C4-2B (cell line): ENCODE data around the gene F3.

Experiments
- ZFX ChIP-seq: fragments of 450-650 bp; IDR thresholded peaks from 2 replicates; pipeline ENCODE4 v1.6.1; 2017
- TF ChIP-seq, protein P1 (sequence below): fragments of 450-650 bp; conservative IDR thresholded peaks from 2 replicates; pipeline ENCODE4 v1.5.1; 2017; ENCODE audit warnings: mild to moderate bottlenecking

DNA sequence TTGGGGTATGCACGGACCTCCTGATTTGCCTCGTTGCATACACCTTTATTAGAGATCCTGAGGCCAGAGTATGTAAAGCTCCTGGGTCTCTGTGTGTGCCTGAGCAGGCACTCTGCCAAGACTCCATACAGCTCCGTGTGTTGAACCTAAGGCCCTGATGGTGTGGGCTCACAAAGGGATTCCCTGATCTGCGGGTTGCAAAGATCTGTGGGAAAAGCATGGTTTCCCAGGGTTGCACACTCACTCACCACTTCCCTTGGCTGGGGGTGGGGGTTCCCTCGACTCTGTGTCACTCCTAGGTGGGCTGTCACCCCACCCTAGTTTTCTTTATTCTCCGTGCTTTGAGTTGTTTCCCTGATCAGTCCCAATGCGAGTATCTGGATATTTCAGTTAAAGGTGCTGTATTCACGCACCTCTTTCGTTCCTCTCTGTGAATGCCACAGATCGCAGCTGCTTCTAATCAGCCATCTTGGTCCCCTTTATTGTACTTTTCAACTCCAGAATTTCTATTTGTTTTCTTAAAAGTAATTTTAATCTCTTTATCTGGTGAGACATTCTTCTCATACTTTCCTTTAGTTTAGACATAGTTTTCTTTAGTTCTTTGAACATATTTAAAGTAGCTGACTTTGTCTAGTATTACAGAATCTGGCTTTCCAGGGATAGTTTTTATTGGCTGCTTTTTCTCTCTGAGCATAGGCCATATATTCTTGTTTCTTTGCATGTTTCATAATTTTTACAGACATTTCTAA is 39.0 kb upstream of the F3 start:
- TF ChIP-seq, protein P1, sequence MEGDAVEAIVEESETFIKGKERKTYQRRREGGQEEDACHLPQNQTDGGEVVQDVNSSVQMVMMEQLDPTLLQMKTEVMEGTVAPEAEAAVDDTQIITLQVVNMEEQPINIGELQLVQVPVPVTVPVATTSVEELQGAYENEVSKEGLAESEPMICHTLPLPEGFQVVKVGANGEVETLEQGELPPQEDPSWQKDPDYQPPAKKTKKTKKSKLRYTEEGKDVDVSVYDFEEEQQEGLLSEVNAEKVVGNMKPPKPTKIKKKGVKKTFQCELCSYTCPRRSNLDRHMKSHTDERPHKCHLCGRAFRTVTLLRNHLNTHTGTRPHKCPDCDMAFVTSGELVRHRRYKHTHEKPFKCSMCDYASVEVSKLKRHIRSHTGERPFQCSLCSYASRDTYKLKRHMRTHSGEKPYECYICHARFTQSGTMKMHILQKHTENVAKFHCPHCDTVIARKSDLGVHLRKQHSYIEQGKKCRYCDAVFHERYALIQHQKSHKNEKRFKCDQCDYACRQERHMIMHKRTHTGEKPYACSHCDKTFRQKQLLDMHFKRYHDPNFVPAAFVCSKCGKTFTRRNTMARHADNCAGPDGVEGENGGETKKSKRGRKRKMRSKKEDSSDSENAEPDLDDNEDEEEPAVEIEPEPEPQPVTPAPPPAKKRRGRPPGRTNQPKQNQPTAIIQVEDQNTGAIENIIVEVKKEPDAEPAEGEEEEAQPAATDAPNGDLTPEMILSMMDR: no peak
- TF ChIP-seq ZFX: no peak
